ENCODE measurements around the gene CLOCK. TPM values are rescaled to one million over a fixed set of nuclear protein-coding genes. Genes with fewer than 3 reads are reported as not detected.

The CLOCK gene
- total and polyA plus RNA-seq, 2 of the 13 experiments (the other 11 are each of a cell fraction or from before 2014, with no cell fraction given), result 8.8 to 13.5 TPM

- peak; percentile 56; the same call in 1 of the 2 replicates for TF ChIP-seq PRDM15 (CRISPR knock-in tag; IDR thresholded peaks at IDR 0.05)
- TF ChIP-seq ZNF788 (CRISPR knock-in tag; IDR thresholded peaks at IDR 0.05; ENCODE audit: borderline replicate concordance), result peak; percentile 74; the same call in 1 of the 2 replicates
- no peak for TF ChIP-seq ZBTB40 (IDR thresholded peaks at IDR 0.05)
- peak; percentile 39 for TF ChIP-seq ZBTB40 (CRISPR knock-in tag; IDR thresholded peaks at IDR 0.05)
- peak; percentile 54; the same call in 1 of the 2 replicates for TF ChIP-seq ZFAT (CRISPR knock-in tag; conservative IDR thresholded peaks at IDR 0.05)
- peak; percentile 90; the same call in 1 of the 2 replicates for TF ChIP-seq RFXAP (CRISPR knock-in tag; IDR thresholded peaks at IDR 0.05; ENCODE audit: borderline replicate concordance)
- peak; percentile 56 for TF ChIP-seq SALL1 (CRISPR knock-in tag; IDR thresholded peaks at IDR 0.05)
- no peak; the same call in none of the 2 replicates for TF ChIP-seq ATF7-NPFF (CRISPR knock-in tag; IDR thresholded peaks at IDR 0.05; ENCODE audit: low read depth)
- peak; percentile 27; the same call in 1 of the 2 replicates for TF ChIP-seq HOXD1 (CRISPR knock-in tag; IDR thresholded peaks at IDR 0.05)
- peak; percentile 60 for TF ChIP-seq ZNF501 (CRISPR knock-in tag; IDR thresholded peaks at IDR 0.05)
- TF ChIP-seq MIER3 (CRISPR knock-in tag; IDR thresholded peaks at IDR 0.05; ENCODE audit: borderline replicate concordance), result 0 out of 2 replicates have a peak, but pooled peaks have one; percentile 40
- no peak for TF ChIP-seq SOX13 (IDR thresholded peaks at IDR 0.05)
- 0 out of 4 replicates have a peak, but pooled peaks of 1 of the 2 experiments have one; percentile 3 for TF ChIP-seq SOX13 (CRISPR knock-in tag; conservative IDR thresholded peaks at IDR 0.05 in 1 of 2, IDR thresholded peaks at IDR 0.05 in 1 of 2)
These were observed 151.0 kb downstream of the CLOCK start, which contains the start of gene TMEM165 (continued) for GRCh38 chr4:55395529-55396307.
